ENCODE results near the gene FAM89B. TPM values are rescaled to one million over a fixed set of nuclear protein-coding genes. Genes with fewer than 3 reads are reported as not detected.
A peak's percentile ranks its signal among the peaks of the same experiment; 100 is the strongest.

The FAM89B gene
- total and polyA plus RNA-seq, 2 of the 8 experiments (the other 6 are each of a cell fraction or from before 2014, with no cell fraction given), result 15.8 to 32.4 TPM

GRCh38 chr11:65538232-65538914, 34.0 kb upstream of the FAM89B start:
- peaks cover 2 to 6% (median 3%) of the 10 kb centered on the region in 4 experiments; a peak in 4 of 8 replicates for H3K36me3 ChIP-seq (ENCODE audit: control insufficient read depth in 2 of 4, insufficient read depth in 4 of 4, low read length in 3 of 4)
- POLR2A ChIA-PET (ENCODE audit: partially characterized antibody), result interaction anchor here (0.7 to 5.2 kb wide), 10 partner anchors 11 to 119 kb away, joined by 3 to 62 read pairs (median 4); partner anchors contain the start of genes FAM89B, SCYL1 and SIPA1
- TF ChIP-seq TAF7 (optimal IDR thresholded peaks at IDR 0.05; ENCODE audit: borderline replicate concordance, low read depth, low read length) (no peak), SAP30 (IDR thresholded peaks at IDR 0.05; ENCODE audit: insufficient read depth, insufficient replicate concordance, low read length) (no peak), JUND (IDR thresholded peaks at IDR 0.05; ENCODE audit: low read length) (no peak), HDAC2 (IDR thresholded peaks at IDR 0.05; ENCODE audit: borderline replicate concordance in 1 of 2, low read depth in 2 of 2, low read length in 2 of 2) (no peak), CTBP2 (IDR thresholded peaks at IDR 0.05; ENCODE audit: borderline replicate concordance, insufficient read depth, insufficient read length, low read length) (no peak), HDAC6 (IDR thresholded peaks at IDR 0.05; ENCODE audit: low read depth, low read length) (no peak), RBBP5 (IDR thresholded peaks at IDR 0.05; ENCODE audit: borderline replicate concordance, low read depth, low read length) (no peak), RAD21 (IDR thresholded peaks at IDR 0.05 in 1 of 2, conservative IDR thresholded peaks at IDR 0.05 in 1 of 2; ENCODE audit: low read depth in 2 of 2, low read length in 2 of 2) (no peak), GABPA (IDR thresholded peaks at IDR 0.05; ENCODE audit: borderline replicate concordance, insufficient read depth, low read length) (no peak), CEBPB (IDR thresholded peaks at IDR 0.05; ENCODE audit: low read depth, low read length) (no peak), TAF1 (IDR thresholded peaks at IDR 0.05; ENCODE audit: low read depth, low read length) (no peak)

More at GRCh38 chr11:65538232-65538914, 34.0 kb upstream of the FAM89B start:
- H3K23me2 ChIP-seq (ENCODE audit: low read depth, low read length), result peaks cover 17% of the 10 kb centered on the region
- CTCF ChIA-PET (ENCODE audit: partially characterized antibody), result interaction anchor here (0.6 to 6.4 kb wide), 9 partner anchors 8 to 436 kb away, joined by 3 to 108 read pairs (median 3); partner anchors contain the start of gene SCYL1
- no peak overlapping the region for H3K23ac ChIP-seq (ENCODE audit: insufficient read length)
- no peak overlapping the region for H3K14ac ChIP-seq (ENCODE audit: insufficient read length)
- no peak for FAIRE-seq
- H3K4me1 ChIP-seq (replicated peaks in 1 of 4; ENCODE audit: control insufficient read depth in 3 of 4, insufficient read depth in 4 of 4, low read length in 3 of 4), result peaks cover 0 to 9% (median 1%) of the 10 kb centered on the region in 4 experiments; a peak in 5 of 7 replicates
- H3K4ac ChIP-seq (replicated peaks; ENCODE audit: insufficient read length, low read depth, low read length), result no peak overlapping the region
- H3K4me2 ChIP-seq (ENCODE audit: insufficient read depth in 1 of 2, low read depth in 2 of 2, low read length in 2 of 2), result peak overlapping the region; percentile 64 to 89
- H3K27me3 ChIP-seq (replicated peaks in 1 of 4; ENCODE audit: control insufficient read depth in 3 of 4, extremely low read depth in 1 of 4, insufficient read depth in 3 of 4, low read length in 3 of 4), result peaks cover 0 to 24% (median 13%) of the 10 kb centered on the region in 4 experiments; a peak in 6 of 7 replicates
- H4K5ac ChIP-seq (ENCODE audit: insufficient read length, low read depth, low read length), result no peak overlapping the region
- H4K91ac ChIP-seq (replicated peaks; ENCODE audit: insufficient read length, low read length), result no peak overlapping the region
- H3K4me3 ChIP-seq (ENCODE audit: extremely low read depth in 1 of 4, insufficient read depth in 2 of 4, low read depth in 3 of 4, low read length in 4 of 4), result peak overlapping the region in 2 of 4 experiments; percentile 16 to 68; a peak in 4 of 8 replicates
- no peaks in the 10 kb centered on the region for H3K79me1 ChIP-seq (ENCODE audit: low read depth, low read length)
- H2AK5ac ChIP-seq (ENCODE audit: low read depth, low read length), result no peak overlapping the region
- no peak overlapping the region for H2AFZ ChIP-seq (ENCODE audit: low read length)
- no peaks in the 10 kb centered on the region for H3K79me2 ChIP-seq (ENCODE audit: control insufficient read depth in 1 of 2, insufficient read depth in 2 of 2, low read length in 2 of 2)
- 86% methylated on average over 43 of the region's 43 CpGs; no CpG with 5 or more reads in 1 of the 2 experiments for WGBS, 2 experiments (ENCODE audit: extremely low coverage in 1 of 2, insufficient coverage in 1 of 2, insufficient read length in 1 of 2, insufficient replicate concordance in 2 of 2, low coverage in 1 of 2, low lambda C conversion rate in 2 of 2, missing lambda C conversion rate in 1 of 2)
- no peak overlapping the region for H3K9ac ChIP-seq (replicated peaks in 1 of 4; ENCODE audit: extremely low read depth in 1 of 4, low read depth in 3 of 4, low read length in 3 of 4)
- H2BK120ac ChIP-seq (replicated peaks; ENCODE audit: low read depth, low read length), result no peak overlapping the region
- no peak overlapping the region for H4K8ac ChIP-seq (ENCODE audit: extremely low read depth, insufficient read depth, low read length)
- H3K27ac ChIP-seq (ENCODE audit: low read depth, low read length), result no peak overlapping the region
- H2BK20ac ChIP-seq (ENCODE audit: low read length), result no peak overlapping the region
- DNase-seq (ENCODE audit: low read depth in 1 of 2, low spot score in 2 of 2), result no peak
- H3K9me3 ChIP-seq (ENCODE audit: insufficient read depth in 2 of 2, low read depth in 1 of 2, low read length in 1 of 2), result no peaks in the 10 kb centered on the region
- no peak overlapping the region for H2BK12ac ChIP-seq (ENCODE audit: low read depth, low read length)
- H2BK15ac ChIP-seq (ENCODE audit: low read length), result no peak overlapping the region
- no peak overlapping the region for H3K18ac ChIP-seq (ENCODE audit: extremely low read depth, low read length)
- peaks cover 3 to 14% of the 10 kb centered on the region in 2 experiments for H4K20me1 ChIP-seq (replicated peaks in 1 of 2; ENCODE audit: control insufficient read depth in 1 of 2, insufficient read depth in 2 of 2, low read length in 2 of 2)
- no peak overlapping the region for H3K56ac ChIP-seq (replicated peaks; ENCODE audit: insufficient read length, low read depth, low read length)
- H2BK5ac ChIP-seq (ENCODE audit: low read depth, low read length), result no peak overlapping the region

Data from H1 (cell line).